ENCODE data around the gene ANP32D. TPM values are rescaled to one million over a fixed set of nuclear protein-coding genes. Genes with fewer than 3 reads are reported as not detected.
"Not testable (repeated sequence)": the region's sequence is repeated elsewhere in the genome, so short reads cannot be mapped to it uniquely, and the experiment has no call there.

The ANP32D gene
- total RNA-seq, 2 donors from 2014 or later: not detected

GRCh38 chr12:48520381-48520780 lies 48.0 kb downstream of the ANP32D start:
- DNase-seq (ENCODE audit: low spot score); H3K4me1 Mint-ChIP-seq (ENCODE audit: low read depth in 2 of 2); H3K27me3 Mint-ChIP-seq; H3K36me3 Mint-ChIP-seq; H3K9me3 Mint-ChIP-seq; H3K27ac Mint-ChIP-seq; ATAC-seq; H3K4me3 Mint-ChIP-seq: not testable (repeated sequence)

Other genes starting within 250 kb of the ANP32D start
- gene ZNF641, start 121.6 kb upstream of the ANP32D start, total RNA-seq: 10 to 100 TPM; 19.5 to 35.7 TPM
- not detected for gene C12orf54, start 9.9 kb downstream of the ANP32D start, total RNA-seq
- gene OR8S1, start 53.1 kb downstream of the ANP32D start, total RNA-seq: not detected
- gene LALBA, start 97.5 kb downstream of the ANP32D start, total RNA-seq: not detected
- 10 to 100 TPM; 42.5 to 77.9 TPM for gene KANSL2, start 209.7 kb downstream of the ANP32D start, total RNA-seq
- gene CCNT1, start 244.1 kb downstream of the ANP32D start, total RNA-seq: 10 to 100 TPM; 53.4 to 64.0 TPM

Data from natural killer cell treated with Interleukin-12 subunit alpha and Interleukin-12 subunit beta and Interleukin-15 and Interleukin-18, amount 100 ng/mL, for 72 hours (primary cell).